Endothelial cell of umbilical vein (primary cell): Measurements from ENCODE around the gene SPRN. TPM values are rescaled to one million over a fixed set of nuclear protein-coding genes. Genes with fewer than 3 reads are reported as not detected.
A peak's percentile ranks its signal among the peaks of the same experiment; 100 is the strongest.

ENCODE experiments used
- BruUV-seq: library from RNA; stranded (reverse); fragments of 400-500 nt; replicated peaks from 2 replicates; lab custom pipeline; 2021; lab: Mats Ljungman, UMichigan
- CTCF ChIA-PET: fragments of 300-600, 350-600 bp; sonication (Branson Sonifier 250); formaldehyde crosslinking; loops from one replicate; lab custom pipeline; 2021; ENCODE audit warnings: antibody characterized with exemption, inconsistent platforms; lab: Charles Lee
- POLR2A ChIA-PET: fragments of 300-600, 350-600 bp; sonication (Branson Sonifier 250); formaldehyde crosslinking; loops from one replicate; lab custom pipeline; 2021; ENCODE audit warnings: antibody characterized with exemption, inconsistent platforms; lab: Charles Lee
- DNase-seq: peaks from one replicate; pipeline ENCODE4 v3.0.0-alpha.2; 2011; ENCODE audit warnings: low read depth, low spot score
- FAIRE-seq: peaks from 2 replicates; lab custom pipeline; 2011; peaks lifted over from hg19 to GRCh38; lab: Jason Lieb, UNC
- H2AFZ ChIP-seq: 2 replicates; pipeline ENCODE4 v1.6.0; 2012; ENCODE audit warnings: low read depth, low read length, control low read depth, inconsistent platforms
- H3K27ac ChIP-seq: 2 replicates; pipeline ENCODE4 v1.5.1; 2011; ENCODE audit warnings: low read depth, mild to moderate bottlenecking, control low read depth, low read length, moderate library complexity; ENCODE audit not compliant: insufficient read depth
- H3K27me3 ChIP-seq, 2 experiments: 2 replicates each; pipeline versions ENCODE4 v1.6.0 to v1.6.1; 2011; ENCODE audit warnings: low read length in 2 of 2, mixed read lengths in 1 of 2; ENCODE audit not compliant: control insufficient read depth in 2 of 2, insufficient read depth in 2 of 2
- H3K36me3 ChIP-seq, 2 experiments: 2 replicates in 1 of 2; 3 replicates in 1 of 2; pipeline ENCODE4 v1.5.1; 2011; ENCODE audit warnings: low read length in 2 of 2, mild to moderate bottlenecking in 1 of 2, moderate library complexity in 1 of 2; ENCODE audit not compliant: control insufficient read depth in 2 of 2, insufficient read depth in 2 of 2; ENCODE audit errors: extremely low read depth in 1 of 2
- H3K4me1 ChIP-seq: 3 replicates; pipeline ENCODE4 v1.5.1; 2011; ENCODE audit warnings: mild to moderate bottlenecking, low read length; ENCODE audit not compliant: control insufficient read depth, insufficient read depth; ENCODE audit errors: extremely low read depth
- H3K4me2 ChIP-seq: 2 replicates; pipeline ENCODE4 v1.6.1; 2011; ENCODE audit warnings: low read length, control low read depth, mixed read lengths; ENCODE audit not compliant: insufficient read depth
- H3K4me3 ChIP-seq, 3 experiments: fragments of 200-600 bp in 1 of 3; sonication (generic), shearing (Covaris generic) in 1 of 3; replicated peaks in 1 of 3; 2 replicates each; pipeline ENCODE4 v1.5.1; 2011 to 2016; ENCODE audit warnings: control low read depth in 3 of 3, low read length in 3 of 3, mild to moderate bottlenecking in 2 of 3, inconsistent platforms in 1 of 3, low read depth in 1 of 3, moderate library complexity in 1 of 3; ENCODE audit not compliant: insufficient read depth in 1 of 3
- H3K79me2 ChIP-seq: 2 replicates; pipeline ENCODE4 v1.6.0; 2012; ENCODE audit warnings: low read length, inconsistent platforms; ENCODE audit not compliant: control insufficient read depth, insufficient read depth
- H3K9ac ChIP-seq: replicated peaks from 2 replicates; pipeline ENCODE3; 2011; ENCODE audit warnings: low read length, control low read depth; ENCODE audit not compliant: insufficient read depth; ENCODE audit errors: extremely low read depth
- H3K9me1 ChIP-seq: replicated peaks from 3 replicates; pipeline ENCODE4 v1.6.0; 2011; ENCODE audit warnings: mild to moderate bottlenecking, low read length; ENCODE audit not compliant: control insufficient read depth, insufficient read depth; ENCODE audit errors: extremely low read depth
- H3K9me3 ChIP-seq: replicated peaks from 2 replicates; pipeline ENCODE4 v1.5.1; 2012; ENCODE audit warnings: low read length, inconsistent platforms; ENCODE audit not compliant: control insufficient read depth, insufficient read depth
- H4K20me1 ChIP-seq: replicated peaks from 2 replicates; pipeline ENCODE3; 2011; ENCODE audit warnings: mild to moderate bottlenecking, low read length; ENCODE audit not compliant: control insufficient read depth, insufficient read depth; ENCODE audit errors: extremely low read depth
- CTCF ChIP-seq, 2 donors: IDR thresholded peaks; 1 replicate in 1 of 2; 2 replicates in 1 of 2; pipeline ENCODE4 v1.5.1; 2011; ENCODE audit warnings: low read length in 2 of 2, mild to moderate bottlenecking in 2 of 2, moderate library complexity in 2 of 2, control low read depth in 1 of 2, inconsistent platforms in 1 of 2, low read depth in 1 of 2; ENCODE audit not compliant: insufficient read depth in 1 of 2; ENCODE audit errors: extremely low read depth in 1 of 2
- EZH2 ChIP-seq: IDR thresholded peaks from 2 replicates; pipeline ENCODE4 v1.6.1; 2012; ENCODE audit warnings: borderline replicate concordance, low read depth, mild to moderate bottlenecking, moderate library complexity, low read length, inconsistent platforms; ENCODE audit not compliant: severe bottlenecking
- FOS ChIP-seq: IDR thresholded peaks from 2 replicates; pipeline ENCODE4 v1.6.1; 2011; ENCODE audit warnings: mild to moderate bottlenecking, low read length, moderate library complexity, borderline replicate concordance; ENCODE audit not compliant: insufficient read depth
- GATA2 ChIP-seq: IDR thresholded peaks from 2 replicates; pipeline ENCODE4 v1.7.0; 2011; ENCODE audit warnings: low read depth, mild to moderate bottlenecking, moderate library complexity, mixed read lengths, low read length; ENCODE audit not compliant: insufficient read length, insufficient read depth
- JUN ChIP-seq: IDR thresholded peaks from 2 replicates; pipeline ENCODE4 v1.6.1; 2011; ENCODE audit warnings: borderline replicate concordance, low read depth; ENCODE audit not compliant: insufficient read length, insufficient read depth
- MAX ChIP-seq: IDR thresholded peaks from 2 replicates; pipeline ENCODE4 v1.6.1; 2011; ENCODE audit not compliant: insufficient read depth, insufficient read length
- MYC ChIP-seq: IDR thresholded peaks from one replicate; pipeline ENCODE4 v1.6.1; 2011; ENCODE audit warnings: mild to moderate bottlenecking, low read depth, low read length
- POLR2A ChIP-seq: IDR thresholded peaks from 2 replicates; pipeline ENCODE4 v1.6.1; 2012; ENCODE audit warnings: low read depth, mild to moderate bottlenecking, control low read depth, low read length
- POLR2AphosphoS5 ChIP-seq: IDR thresholded peaks from 2 replicates; pipeline ENCODE4 v1.6.1; 2012; ENCODE audit warnings: low read depth, mild to moderate bottlenecking, control low read depth, low read length, moderate library complexity; ENCODE audit not compliant: insufficient read depth
- dilution Hi-C: fragments of 300-500 bp; cut with MboI; formaldehyde crosslinking; loops from one replicate; pipeline ENCODE4 v1.15.0; 2019; ENCODE audit warnings: low sequenced_read_pairs; ENCODE audit not compliant: extremely low pct_ligation_motif_present
- intact Hi-C: fragments of 100-400 bp; cut with micrococcal nuclease; formaldehyde crosslinking; loops from one replicate; pipeline ENCODE4 v1.10.0; 2022
- polyA plus RNA-seq, 4 experiments: library from polyadenylated mRNA; depleted of rRNA in 3 of 4; stranded (reverse) in 3 of 4; unstranded in 1 of 4; fragments of >200 nt; gene quantifications; 2 replicates each; pipeline versions ENCODE4 v1.2.1 to v1.2.3, GENCODE V29; 2011 to 2012; ENCODE audit warnings: missing spikeins in 1 of 4
- total RNA-seq: library from RNA; stranded (reverse); gene quantifications from 2 replicates; pipeline ENCODE4 v1.2.3, GENCODE V29; 2021

The SPRN gene
- total and polyA plus RNA-seq, 2 donors (not counting 3 experiments of a cell fraction or from before 2014, with no cell fraction given), result 0.13 TPM; not detected in 1

GRCh38 chr10:133393401-133394063 is 30.9 kb downstream of the SPRN start:
- peaks cover 3 to 5% of the 10 kb centered on the region in 2 experiments for H3K36me3 ChIP-seq
- peak overlapping the region; percentile 45 for H2AFZ ChIP-seq
- no peaks in the 10 kb centered on the region for H3K9me3 ChIP-seq
- no peaks in the 10 kb centered on the region for H3K9me1 ChIP-seq
- intact Hi-C loops (loop anchor here (1.0 to 5.0 kb wide), 4 partner anchors 15 to 86 kb away; partner anchors contain the start of genes ECHS1, TUBGCP2 and ZNF511), dilution Hi-C loops (no loop called here)
- TF ChIP-seq EZH2 (no peak), MAX (no peak), POLR2AphosphoS5 (no peak), CTCF (IDR thresholded peaks at IDR 0.05; ENCODE audit: extremely low read depth in 1 of 2, insufficient read depth in 1 of 2, low read depth in 1 of 2, low read length in 2 of 2) (no peak), FOS (no peak), GATA2 (no peak), POLR2A (no peak), JUN (no peak), MYC (no peak)
- H3K9ac ChIP-seq, result peak overlapping the region; percentile 76
- peaks cover 9% of the 10 kb centered on the region for H3K4me1 ChIP-seq
- peaks cover 31% of the 10 kb centered on the region for H3K79me2 ChIP-seq
- BruUV-seq, result no TSS peak
- ChIA-PET POLR2A (no interaction called here), CTCF (no interaction called here)
- DNase-seq (no peak), FAIRE-seq (no peak)
- H3K4me2 ChIP-seq, result peak overlapping the region; percentile 73
- H3K4me3 ChIP-seq, result peak overlapping the region in 2 of 3 experiments; percentile 25 to 83
- no peaks in the 10 kb centered on the region for H4K20me1 ChIP-seq
- H3K27me3 ChIP-seq, result no peaks in the 10 kb centered on the region
- no peak overlapping the region for H3K27ac ChIP-seq
